ENCODE measurements around the gene TMEM240. TPM values are rescaled to one million over a fixed set of nuclear protein-coding genes. Genes with fewer than 3 reads are reported as not detected.
A peak's percentile ranks its signal among the peaks of the same experiment; 100 is the strongest.
"Not testable (repeated sequence)": the region's sequence is repeated elsewhere in the genome, so short reads cannot be mapped to it uniquely, and the experiment has no call there.

TMEM240 gene
- total RNA-seq, 4 donors from 2014 or later, result 9.4 to 16.3 TPM; not detected in 2

GRCh38 chr1:1536019-1536937 lies 4.1 kb downstream of the TMEM240 start:
- H3K4me3 ChIP-seq, result no peak overlapping the region
- intact Hi-C loops (cut with DNase I; ENCODE audit: low total_unique reads), result no loop called here
- peaks cover 0 to 7% of the 10 kb centered on the region in 2 donors for H3K4me1 ChIP-seq
- TF ChIP-seq CTCF (IDR thresholded peaks at IDR 0.05) (no peak), POLR2A (IDR thresholded peaks at IDR 0.05) (no peak)
- H3K36me3 ChIP-seq, result no peaks in the 10 kb centered on the region
- peak overlapping the region in 1 of 2 donors; percentile 5 for H3K27ac ChIP-seq
- no peak for DNase-seq
- no peaks in the 10 kb centered on the region for H3K27me3 ChIP-seq
- H3K9me3 ChIP-seq, result peaks cover 0 to 4% of the 10 kb centered on the region in 2 donors

GRCh38 chr1:1535201-1536018 lies 5.0 kb downstream of the TMEM240 start:
- TF ChIP-seq POLR2A (IDR thresholded peaks at IDR 0.05) (no peak), CTCF (IDR thresholded peaks at IDR 0.05) (no peak)

GRCh38 chr1:1534401-1535154 lies 5.8 kb downstream of the TMEM240 start:
- intact Hi-C loops (cut with DNase I; ENCODE audit: low total_unique reads), result no loop called here
- no peak overlapping the region for H3K4me3 ChIP-seq
- no peak overlapping the region for H3K27ac ChIP-seq
- DNase-seq, result no peak
- H3K36me3 ChIP-seq, result no peaks in the 10 kb centered on the region
- peaks cover 0 to 7% of the 10 kb centered on the region in 2 donors for H3K4me1 ChIP-seq
- H3K9me3 ChIP-seq, result peaks cover 0 to 4% of the 10 kb centered on the region in 2 donors
- no peak for TF ChIP-seq POLR2A (IDR thresholded peaks at IDR 0.05)
- TF ChIP-seq CTCF (IDR thresholded peaks at IDR 0.05), result no peak
- H3K27me3 ChIP-seq, result no peaks in the 10 kb centered on the region

More at GRCh38 chr1:1535201-1536018, 5.0 kb downstream of the TMEM240 start:
- Histone ChIP-seq H3K9me3 (peaks cover 0 to 4% of the 10 kb centered on the region in 2 donors), H3K36me3 (no peaks in the 10 kb centered on the region), H3K4me3 (no peak overlapping the region), H3K27ac (no peak overlapping the region), H3K27me3 (no peaks in the 10 kb centered on the region), H3K4me1 (peaks cover 0 to 7% of the 10 kb centered on the region in 2 donors)
- intact Hi-C loops (cut with DNase I; ENCODE audit: low total_unique reads), result no loop called here
- DNase-seq, result no peak

GRCh38 chr1:1533894-1534291 lies 6.5 kb downstream of the TMEM240 start:
- H3K27ac ChIP-seq; H3K4me3 ChIP-seq; H3K9me3 ChIP-seq; H3K27me3 ChIP-seq; DNase-seq; H3K4me1 ChIP-seq; H3K36me3 ChIP-seq; intact Hi-C loops (cut with DNase I; ENCODE audit: low total_unique reads): not testable (repeated sequence)

- H3K9me3 ChIP-seq; DNase-seq; intact Hi-C loops (cut with DNase I; ENCODE audit: low total_unique reads); H3K27ac ChIP-seq; H3K4me3 ChIP-seq; H3K4me1 ChIP-seq; H3K36me3 ChIP-seq; H3K27me3 ChIP-seq: not testable (repeated sequence)
Observed at GRCh38 chr1:1533176-1533893, 7.1 kb downstream of the TMEM240 start.
